GM19397 (cell line): ENCODE data around the gene CDH8.

Experiments
- ATAC-seq: cut with Tn5 transposase; IDR thresholded peaks from one replicate; pipeline ENCODE4 v1.9.1; 2021; ENCODE audit warnings: mild to moderate bottlenecking, moderate library complexity; ENCODE audit not compliant: unreplicated experiment

Gene CDH8

GRCh38 chr16:61659936-61660335, 376.3 kb downstream of the CDH8 start:
- no peak for ATAC-seq

DNA sequence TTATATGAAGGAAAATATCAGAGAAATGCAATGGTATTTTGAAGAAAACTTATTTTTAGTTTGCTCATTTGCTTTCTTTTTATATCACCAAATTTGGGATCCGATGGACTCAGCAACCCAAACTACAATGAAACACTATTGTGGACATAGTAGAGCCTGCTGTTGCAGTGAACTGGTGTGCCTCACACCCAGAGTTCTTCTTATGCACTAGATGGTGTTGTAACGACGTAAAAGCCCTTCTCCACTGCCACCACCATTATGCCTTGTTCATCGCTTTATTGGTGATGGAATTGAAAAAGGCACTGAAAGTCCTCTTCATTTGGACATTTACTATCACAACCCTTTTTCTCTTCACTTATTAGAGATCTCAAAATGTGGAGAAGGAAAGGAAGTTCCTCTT, 381.3 kb downstream of the CDH8 start:
- no peak for ATAC-seq

DNA sequence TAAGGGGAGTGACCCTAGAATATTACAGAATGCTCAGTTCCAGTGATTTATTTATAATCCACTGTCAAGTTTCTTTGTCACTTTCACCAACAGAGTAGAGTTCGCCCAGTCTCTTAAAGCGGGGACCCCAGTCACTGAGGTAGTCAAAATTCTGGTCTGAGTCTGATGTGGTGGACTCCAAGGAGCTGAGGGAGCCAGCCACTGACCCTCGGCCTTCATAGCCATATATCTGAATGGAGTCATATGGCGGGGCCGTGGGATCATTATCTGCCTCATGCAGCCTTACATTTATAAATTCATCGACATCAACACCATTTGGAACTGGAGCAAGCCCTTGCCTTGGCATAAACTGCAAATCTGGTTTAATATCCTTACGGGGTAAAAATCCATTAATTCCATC, 382.7 kb downstream of the CDH8 start:
- ATAC-seq = no peak

- ATAC-seq = no peak
Observed at GRCh38 chr16:61645561-61645960, 390.7 kb downstream of the CDH8 start.

- no peak for ATAC-seq
Observed at GRCh38 chr16:61644736-61645135, 391.5 kb downstream of the CDH8 start.

DNA sequence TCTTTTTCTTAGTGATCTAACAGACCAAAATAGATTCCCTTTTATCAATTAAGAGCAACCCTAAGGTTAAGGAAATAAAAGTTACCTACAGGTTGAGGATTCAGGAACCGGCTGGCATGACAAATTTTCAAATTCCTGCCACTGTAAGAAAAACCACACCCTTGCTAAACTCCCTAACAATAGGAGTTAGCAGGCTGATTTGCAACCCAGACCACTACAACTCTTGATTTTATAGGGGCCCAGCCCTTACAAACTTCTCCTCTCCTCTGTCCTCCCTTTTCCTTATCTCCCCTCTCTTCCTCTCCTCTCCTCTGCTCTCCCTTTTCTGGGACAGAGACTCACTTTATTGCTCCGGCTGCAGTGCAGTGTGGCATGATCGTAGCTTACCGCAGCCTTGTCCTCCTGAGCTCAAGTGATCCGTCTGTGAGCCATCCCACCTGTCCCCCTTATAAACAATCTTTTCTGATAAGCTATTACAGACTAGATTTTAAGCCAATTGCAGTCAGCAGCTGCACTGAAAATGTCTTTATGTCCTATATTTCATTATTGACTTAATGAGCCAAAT, 418.9 kb downstream of the CDH8 start:
- ATAC-seq = no peak

DNA sequence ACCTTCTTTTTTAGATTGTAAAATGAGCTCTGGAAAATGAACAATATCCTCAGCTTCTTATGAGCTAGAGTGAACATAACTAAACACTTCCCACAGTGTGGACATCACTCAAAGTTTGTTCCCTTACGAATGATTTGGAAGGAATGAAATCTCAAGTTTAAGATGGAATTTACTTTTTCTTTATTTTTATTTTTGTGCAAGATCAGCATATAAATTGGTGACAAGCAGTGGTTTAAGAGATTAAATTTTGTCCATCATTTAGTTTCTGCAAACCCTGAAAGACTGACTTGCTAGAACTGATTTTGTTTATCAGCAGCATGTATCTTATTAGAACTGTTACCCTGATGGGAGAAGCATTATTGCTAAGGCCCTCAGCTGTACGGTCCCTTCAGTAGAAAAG, 420.1 kb downstream of the CDH8 start:
- ATAC-seq = no peak

DNA sequence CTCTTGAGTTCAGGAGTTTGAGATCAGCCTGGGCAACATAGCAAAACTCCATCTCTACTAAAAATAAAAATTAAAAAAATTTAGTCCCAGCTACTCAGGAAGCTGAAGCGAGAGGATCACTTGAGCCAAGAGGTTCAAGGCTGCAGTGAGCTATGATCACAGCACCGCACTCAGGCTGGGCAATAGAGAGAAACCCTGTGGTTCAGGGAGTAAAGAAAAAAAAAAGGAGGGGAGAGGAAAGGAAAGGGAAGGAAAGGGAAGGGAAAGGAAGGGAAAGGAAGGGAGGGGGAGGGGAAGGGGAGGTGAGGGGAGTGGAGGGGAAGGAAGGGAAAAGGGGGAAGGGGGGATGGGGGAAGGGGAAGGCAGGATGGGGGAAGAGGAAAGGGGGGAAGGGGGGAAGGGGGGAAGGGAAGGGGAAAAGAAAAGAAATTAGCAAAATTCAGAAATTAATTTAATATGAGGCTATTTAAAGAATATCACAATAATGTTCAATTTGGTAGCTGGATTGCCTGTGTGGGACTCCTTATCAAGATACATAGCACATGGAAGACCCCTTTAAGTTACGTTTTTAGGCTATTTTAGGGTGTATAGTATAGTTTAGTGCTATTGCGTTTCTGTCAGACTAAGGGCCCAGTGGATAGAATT, 424.3 kb downstream of the CDH8 start:
- no peak for ATAC-seq

DNA sequence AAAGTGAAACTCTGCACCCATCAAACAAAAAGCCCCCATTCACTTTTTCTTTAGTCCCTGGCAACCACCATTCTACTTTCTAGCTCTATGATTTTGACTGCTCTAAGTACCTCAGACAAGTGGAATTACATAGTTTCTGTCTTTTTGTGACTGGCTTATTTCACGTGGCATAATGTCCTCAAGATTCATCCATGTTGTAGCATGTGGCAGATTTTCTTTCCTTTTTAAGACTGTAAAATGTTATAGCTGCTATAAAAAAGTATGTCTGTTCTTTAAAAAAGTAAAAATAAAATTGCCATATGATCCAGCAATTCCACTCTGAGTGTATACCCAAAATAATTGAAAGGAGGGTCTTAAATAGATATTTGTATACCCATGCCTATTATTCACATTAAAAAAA, 429.7 kb downstream of the CDH8 start:
- ATAC-seq = no peak
